PC-9 (cell line): ENCODE results near the gene VGLL4.

Experiments
- CTCF ChIP-seq: fragments of 200-600 bp; sonication (generic); conservative IDR thresholded peaks from 2 replicates; pipeline ENCODE4 v1.6.1; 2017; ENCODE audit warnings: mixed run types, antibody characterized with exemption, mild to moderate bottlenecking, moderate library complexity
- EZH2 ChIP-seq: fragments of 200-600 bp; sonication (generic); IDR thresholded peaks from 2 replicates; pipeline ENCODE4 v1.8.0; 2017; ENCODE audit warnings: antibody characterized with exemption, low read depth

- TF ChIP-seq EZH2 (no peak), CTCF (no peak)
Measured at GRCh38 chr3:11627612-11628011, 16.1 kb downstream of the VGLL4 start.
